HL-60/S4 treated with retinoic acid at 250 ng/mL for 4 days and 3 days (cell line): ENCODE data around the gene TACC2.
"Not testable (repeated sequence)": the region's sequence is repeated elsewhere in the genome, so short reads cannot be mapped to it uniquely, and the experiment has no call there.

ENCODE experiments used
- in situ Hi-C: fragments of 300-500 bp; cut with MboI; formaldehyde crosslinking; loops from 2 replicates; pipeline ENCODE4 v1.7.0; 2022; ENCODE audit warnings: low sequenced_read_pairs

TACC2 gene

DNA sequence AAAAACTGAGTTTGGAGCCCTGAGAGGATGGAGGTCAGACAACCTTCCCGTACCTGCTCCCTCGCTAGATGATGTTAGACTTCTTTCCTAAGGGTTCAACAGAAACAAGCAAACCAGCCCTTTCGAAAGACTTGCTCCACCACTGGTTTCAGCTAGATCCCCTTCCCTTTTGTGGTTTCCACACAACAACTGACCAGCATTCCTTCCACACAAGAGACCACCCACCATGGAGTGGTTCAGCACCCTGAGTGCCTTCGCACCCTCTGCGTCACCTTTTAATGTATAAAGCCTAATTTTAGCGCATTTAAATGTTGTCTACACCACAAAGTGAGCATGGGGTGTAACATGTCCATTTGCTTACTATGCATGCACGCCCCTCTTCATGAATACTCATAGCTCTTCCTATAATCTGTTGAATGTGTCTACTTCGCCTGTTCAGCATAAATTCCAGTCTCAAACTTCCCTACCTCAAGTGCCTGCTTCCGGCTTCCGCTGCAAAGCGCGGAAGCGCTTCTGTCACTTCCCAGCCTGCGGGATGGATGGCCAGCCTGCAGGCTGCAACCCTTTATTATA lies 69.0 kb downstream of the TACC2 start:
- in situ Hi-C loops = no loop called here

DNA sequence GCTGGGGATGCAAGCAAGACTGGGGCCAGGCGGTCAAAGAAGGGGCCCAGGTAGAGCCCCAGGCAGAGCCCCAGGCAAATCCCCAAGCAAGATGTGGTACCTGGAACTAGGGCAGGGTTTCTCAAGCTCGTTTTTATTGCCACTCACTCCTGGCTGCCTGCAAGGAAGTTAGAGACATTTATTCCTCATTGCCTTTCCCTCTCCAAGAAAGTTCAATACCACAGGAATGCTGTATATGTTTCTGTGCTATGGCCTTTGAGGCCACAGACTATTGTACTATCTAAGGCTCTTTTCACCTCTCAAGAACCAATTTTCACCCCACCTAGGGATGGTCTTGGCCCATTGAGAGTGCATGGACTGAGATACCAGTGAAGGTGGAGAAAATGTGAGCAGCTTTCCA lies 71.3 kb downstream of the TACC2 start:
- in situ Hi-C loops = no loop called here

DNA sequence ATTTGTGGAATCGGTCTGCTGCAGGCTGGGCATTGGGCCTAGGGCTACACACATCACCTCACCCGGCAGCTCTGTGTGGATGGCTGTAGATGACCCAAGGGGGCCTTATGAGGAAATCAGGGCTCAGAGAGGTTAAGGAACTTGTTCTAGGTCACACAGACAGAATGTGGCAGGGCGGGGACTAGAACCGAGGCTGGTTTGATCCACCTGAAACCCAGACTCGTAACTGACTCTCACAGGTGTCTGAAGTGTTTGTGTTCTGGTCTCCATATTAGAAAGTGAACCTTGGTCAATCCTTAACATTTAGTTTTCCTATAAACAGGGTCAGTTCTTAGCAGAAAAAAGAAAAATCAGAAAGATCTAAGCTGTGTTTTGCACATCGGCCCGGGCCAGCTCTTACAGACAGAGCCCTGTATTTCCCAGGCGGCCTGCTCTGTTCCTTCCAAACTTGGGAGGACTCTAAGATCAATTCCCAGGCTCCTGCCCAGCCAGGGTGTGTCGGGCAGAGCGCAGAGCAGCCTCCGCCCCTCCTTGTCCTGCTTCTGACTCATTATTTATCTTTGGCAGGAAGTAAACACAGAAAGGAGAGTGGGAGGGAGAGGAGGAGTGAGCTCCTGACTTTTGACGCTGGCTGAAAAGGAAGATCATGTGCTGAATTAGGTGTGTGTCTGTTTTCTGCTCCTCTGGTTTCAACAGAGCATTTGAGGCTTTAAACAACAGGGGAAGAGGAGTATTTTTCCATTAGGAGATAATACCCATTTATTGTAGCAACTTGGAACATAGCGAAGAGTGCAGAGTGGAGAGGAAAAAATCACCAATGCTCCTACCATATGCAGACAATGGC lies 74.1 kb downstream of the TACC2 start:
- in situ Hi-C loops = no loop called here

DNA sequence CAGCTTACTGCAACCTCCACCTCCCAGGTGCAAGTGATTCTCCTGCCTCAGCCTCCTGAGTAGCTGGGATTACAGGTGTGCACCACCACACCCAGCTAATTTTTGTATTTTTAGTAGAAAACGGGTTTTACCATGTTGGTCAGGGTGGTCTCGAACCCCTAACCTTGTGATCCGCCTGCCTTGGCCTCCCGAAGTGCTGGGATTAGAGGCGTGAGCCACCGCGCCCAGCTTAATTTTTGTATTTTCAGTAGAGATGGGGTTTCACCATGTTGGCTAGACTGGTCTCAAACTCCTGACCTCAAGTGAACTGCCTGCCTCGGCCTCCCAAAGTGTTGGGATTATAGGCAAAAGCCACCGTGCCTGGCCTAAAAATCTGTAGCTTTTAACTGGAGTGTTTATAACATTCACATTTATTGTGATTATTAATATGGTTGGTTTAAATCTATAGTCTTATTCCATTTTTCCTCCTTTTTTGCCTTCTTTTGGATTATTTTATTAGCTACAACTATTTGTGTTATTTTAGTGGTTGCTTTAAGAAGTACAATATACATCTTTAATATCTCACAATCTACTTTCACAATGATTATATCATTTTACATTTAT lies 77.5 kb downstream of the TACC2 start:
- in situ Hi-C loops = not testable (repeated sequence)

DNA sequence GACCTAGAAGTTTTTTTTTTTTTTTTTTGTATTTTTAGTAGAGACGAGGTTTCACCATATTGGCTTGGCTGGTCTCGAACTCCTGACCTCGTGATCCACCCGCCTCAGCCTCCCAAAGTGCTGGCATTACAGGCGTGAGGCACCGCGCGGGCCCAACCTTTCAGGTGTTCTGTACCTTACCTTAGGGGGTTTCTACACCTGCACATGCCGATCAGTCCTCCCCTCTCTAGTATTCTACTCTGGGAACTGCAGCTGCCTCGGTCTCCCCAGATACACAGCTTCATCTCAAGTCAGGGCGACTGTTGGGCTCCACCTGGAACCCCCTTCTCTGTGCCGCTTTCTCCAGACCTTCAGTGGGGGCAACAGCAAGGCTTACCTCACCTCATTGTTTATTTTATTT lies 79.9 kb downstream of the TACC2 start:
- in situ Hi-C loops = no loop called here

DNA sequence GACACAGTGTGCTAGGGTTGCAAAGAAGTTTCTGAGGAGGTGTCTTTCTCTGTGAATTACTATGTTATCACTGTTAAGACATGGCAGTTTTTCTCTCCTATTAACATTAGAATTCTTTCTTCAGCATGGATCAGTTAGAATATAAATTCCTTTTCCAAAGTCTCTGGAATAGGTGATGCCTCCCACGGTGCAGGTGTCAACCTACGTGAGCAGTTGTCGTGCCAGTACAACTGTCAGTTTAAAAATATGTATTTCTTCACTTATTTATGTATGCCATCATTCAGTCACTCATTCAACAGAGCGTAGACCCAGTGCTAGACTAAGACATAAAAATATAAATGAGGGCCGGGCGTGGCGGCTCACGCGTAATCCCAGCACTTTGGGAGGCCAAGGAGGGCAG lies 83.5 kb downstream of the TACC2 start:
- in situ Hi-C loops = no loop called here

DNA sequence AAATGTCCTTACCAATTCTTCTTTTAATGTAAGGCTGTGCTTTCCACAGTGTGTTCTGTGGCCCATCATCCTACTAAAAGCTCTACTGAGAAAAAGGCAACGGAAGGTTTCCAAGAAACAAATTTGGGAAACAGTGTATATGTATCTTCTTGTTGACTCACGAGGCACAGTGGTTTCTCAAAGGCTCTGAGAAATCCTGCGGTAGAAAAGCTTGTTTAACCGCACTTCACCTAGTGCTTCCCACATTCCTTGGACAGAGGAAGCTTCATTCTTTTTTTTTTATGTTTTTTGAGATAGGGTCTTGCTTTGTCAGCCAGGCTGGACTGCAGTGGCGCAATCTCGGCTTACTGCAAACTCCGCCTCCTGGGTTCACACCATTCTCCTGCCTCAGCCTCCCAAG lies 84.5 kb downstream of the TACC2 start:
- in situ Hi-C loops = no loop called here

DNA sequence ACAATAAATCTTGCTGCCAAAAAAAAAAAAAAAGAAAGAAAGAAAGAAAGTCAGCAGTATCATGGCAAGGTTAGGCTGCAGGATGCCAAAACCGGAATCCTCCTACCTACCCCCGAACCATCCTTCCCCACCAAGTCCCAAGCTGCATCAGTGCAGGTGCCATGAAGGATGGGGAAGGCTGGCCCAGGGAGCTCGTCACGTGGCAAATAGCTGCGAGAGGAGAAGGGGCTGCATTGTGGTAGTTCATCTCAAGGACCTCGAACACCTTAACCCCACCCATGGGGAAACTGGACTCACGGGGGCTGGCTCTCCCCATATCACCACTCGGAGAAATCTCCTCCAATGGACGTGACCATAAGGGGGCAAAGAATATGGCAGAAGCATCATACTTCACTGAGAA lies 86.2 kb downstream of the TACC2 start:
- in situ Hi-C loops = no loop called here

DNA sequence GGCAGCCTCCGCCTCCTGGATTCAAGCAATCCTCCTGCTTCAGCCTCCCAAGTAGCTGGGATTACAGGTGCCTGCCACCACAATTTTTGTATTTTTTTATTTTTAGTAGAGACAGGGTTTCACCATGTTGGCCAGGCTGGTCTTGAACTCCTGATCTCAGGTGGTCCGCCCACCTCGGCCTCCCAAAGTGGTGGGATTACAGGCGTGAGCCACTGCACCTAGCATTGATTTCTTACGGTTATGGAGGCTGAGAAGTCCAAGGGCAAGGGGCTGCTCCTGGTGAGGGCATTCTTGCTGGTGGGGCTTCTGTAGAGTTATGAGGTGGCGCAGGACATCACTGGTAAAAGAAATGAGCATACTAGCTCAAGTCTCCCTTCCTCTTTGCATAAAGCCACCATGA lies 86.9 kb downstream of the TACC2 start:
- in situ Hi-C loops = not testable (repeated sequence)

DNA sequence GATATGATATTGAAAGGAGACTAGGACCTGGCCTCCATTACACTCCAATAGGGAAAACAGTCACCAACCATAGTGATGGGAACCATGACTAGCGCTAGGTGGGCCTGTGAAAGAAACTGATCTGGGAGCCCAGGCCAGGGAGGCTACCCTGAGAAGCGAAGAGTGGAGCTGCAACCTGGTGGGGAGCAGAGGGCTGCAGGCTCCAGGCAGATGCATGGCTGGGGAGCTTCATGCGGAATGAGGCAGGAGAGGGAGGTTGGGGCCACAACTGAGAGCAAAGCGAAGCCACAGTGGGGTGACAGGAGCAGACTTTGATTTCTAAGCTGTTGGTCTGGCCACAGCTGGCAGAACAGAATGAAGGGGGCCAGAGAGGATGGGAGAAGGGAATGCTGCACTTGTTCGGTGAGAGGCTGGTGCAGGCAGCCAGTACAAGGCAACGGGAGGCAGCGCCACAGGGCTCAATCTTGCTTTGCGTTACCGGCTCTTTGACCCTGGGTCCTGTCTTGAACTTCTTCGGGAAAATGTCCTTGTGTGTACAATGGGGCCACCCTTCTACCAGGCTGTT lies 88.4 kb downstream of the TACC2 start:
- in situ Hi-C loops = no loop called here

DNA sequence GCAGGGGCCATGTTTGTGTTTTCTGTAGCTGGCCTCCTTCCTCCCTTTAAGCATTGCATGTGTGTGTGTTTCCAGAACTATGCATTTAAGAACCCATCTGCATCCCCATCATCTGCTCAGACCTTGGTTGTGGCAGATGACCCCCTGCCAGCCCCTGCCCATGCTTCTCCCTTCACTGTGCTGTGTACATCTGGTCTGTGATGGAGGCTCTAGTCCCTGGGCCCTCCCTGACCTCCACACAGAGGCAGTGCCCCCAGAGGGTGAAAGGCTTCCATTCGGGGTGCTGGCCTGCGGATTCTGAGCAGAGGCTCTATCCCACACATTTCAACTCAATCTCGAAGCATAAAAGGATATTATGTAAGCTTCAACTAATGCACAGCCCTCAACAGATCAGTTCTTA lies 89.4 kb downstream of the TACC2 start:
- in situ Hi-C loops = no loop called here

DNA sequence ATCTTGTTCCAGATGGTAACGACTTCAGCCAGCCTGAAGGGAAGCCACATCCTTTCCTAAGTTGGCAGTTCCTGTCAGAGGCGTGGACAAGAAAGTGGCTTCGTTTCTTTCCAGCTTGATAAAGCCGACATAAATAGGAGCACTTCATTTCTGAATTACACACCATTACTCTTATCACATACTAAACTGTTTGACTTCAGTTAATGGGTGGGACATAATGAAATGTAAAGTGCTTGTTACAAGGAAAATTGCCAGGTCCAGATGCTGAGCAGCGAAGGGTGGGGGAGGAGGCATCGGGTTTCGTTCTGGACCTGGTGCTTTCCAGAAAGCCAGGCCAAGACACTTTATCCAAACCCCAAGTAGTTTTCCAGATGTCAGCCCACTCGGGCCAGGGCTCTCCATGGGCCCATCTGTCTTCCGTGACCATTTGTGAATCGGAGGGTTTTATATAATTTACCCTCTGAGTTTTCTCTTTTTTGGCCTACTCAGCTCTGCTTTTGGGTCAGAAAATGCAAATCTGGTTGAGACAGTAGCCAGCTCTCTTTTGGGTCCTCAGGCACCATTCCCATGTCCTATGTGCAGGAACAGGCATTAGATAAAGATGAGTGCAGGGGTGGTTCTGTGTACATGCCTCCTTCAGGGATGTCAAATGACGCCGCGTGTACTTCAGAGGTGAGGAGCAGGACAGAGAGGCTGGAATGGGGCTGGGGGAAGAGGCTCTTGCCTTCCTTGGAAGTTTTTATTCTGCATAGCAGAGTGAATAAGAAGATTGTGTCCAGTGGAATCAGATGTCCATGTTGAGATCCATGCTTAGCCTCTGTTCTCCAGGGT lies 90.2 kb downstream of the TACC2 start:
- in situ Hi-C loops = no loop called here

DNA sequence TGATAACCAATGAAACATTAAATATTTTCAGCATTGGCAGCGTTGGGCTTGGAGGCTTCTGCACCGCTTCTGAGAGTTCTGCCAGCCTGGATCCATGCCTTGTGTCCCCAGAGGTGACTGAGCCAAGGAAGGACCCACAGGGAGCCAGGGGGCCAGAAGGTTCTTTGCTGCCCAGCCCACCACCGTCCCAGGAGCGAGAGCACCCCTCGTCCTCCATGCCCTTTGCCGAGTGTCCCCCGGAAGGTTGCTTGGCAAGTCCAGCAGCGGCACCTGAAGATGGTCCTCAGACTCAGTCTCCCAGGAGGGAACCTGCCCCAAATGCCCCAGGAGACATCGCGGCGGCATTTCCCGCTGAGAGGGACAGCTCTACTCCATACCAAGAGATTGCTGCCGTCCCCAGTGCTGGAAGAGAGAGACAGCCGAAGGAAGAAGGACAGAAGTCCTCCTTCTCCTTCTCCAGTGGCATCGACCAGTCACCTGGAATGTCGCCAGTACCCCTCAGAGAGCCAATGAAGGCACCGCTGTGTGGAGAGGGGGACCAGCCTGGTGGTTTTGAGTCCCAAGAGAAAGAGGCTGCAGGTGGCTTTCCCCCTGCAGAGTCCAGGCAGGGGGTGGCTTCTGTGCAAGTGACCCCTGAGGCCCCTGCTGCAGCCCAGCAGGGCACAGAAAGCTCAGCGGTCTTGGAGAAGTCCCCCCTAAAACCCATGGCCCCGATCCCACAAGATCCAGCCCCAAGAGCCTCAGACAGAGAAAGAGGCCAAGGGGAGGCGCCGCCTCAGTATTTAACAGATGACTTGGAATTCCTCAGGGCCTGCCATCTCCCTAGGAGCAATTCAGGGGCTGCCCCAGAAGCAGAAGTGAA lies 93.9 kb downstream of the TACC2 start:
- in situ Hi-C loops = no loop called here

DNA sequence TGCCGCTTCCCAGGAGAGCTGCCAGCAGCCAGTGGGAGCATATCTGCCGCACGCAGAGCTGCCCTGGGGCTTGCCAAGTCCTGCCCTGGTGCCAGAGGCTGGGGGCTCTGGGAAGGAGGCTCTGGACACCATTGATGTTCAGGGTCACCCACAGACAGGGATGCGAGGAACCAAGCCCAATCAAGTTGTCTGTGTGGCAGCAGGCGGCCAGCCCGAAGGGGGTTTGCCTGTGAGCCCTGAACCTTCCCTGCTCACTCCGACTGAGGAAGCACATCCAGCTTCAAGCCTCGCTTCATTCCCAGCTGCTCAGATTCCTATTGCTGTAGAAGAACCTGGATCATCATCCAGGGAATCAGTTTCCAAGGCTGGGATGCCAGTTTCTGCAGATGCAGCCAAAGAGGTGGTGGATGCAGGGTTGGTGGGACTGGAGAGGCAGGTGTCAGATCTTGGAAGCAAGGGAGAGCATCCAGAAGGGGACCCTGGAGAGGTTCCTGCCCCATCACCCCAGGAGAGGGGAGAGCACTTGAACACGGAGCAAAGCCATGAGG lies 94.6 kb downstream of the TACC2 start:
- in situ Hi-C loops = no loop called here

DNA sequence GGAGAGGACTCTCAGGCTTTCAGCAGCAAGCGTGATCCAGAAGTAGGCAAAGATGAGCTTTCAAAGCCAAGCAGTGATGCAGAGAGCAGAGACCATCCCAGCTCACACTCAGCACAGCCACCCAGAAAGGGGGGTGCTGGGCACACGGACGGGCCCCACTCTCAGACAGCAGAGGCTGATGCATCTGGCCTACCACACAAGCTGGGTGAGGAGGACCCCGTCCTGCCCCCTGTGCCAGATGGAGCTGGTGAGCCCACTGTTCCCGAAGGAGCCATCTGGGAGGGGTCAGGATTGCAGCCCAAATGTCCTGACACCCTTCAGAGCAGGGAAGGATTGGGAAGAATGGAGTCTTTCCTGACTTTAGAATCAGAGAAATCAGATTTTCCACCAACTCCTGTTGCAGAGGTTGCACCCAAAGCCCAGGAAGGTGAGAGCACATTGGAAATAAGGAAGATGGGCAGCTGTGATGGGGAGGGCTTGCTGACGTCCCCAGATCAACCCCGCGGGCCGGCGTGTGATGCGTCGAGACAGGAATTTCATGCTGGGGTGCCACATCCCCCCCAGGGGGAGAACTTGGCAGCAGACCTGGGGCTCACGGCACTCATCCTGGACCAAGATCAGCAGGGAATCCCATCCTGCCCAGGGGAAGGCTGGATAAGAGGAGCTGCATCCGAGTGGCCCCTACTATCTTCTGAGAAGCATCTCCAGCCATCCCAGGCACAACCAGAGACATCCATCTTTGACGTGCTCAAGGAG lies 95.5 kb downstream of the TACC2 start:
- in situ Hi-C loops = no loop called here

DNA sequence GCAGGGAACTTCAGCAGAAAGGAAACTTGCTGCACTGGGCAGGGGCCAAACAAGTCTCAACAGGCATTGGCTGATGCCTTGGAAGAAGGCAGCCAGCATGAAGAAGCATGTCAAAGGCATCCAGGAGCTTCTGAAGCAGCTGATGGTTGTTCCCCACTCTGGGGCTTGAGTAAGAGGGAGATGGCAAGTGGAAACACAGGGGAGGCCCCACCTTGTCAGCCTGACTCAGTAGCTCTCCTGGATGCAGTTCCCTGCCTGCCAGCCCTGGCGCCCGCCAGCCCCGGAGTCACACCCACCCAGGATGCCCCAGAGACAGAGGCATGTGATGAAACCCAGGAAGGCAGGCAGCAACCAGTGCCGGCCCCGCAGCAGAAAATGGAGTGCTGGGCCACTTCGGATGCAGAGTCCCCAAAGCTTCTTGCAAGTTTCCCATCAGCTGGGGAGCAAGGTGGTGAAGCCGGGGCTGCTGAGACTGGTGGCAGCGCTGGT lies 96.5 kb downstream of the TACC2 start:
- in situ Hi-C loops = no loop called here

DNA sequence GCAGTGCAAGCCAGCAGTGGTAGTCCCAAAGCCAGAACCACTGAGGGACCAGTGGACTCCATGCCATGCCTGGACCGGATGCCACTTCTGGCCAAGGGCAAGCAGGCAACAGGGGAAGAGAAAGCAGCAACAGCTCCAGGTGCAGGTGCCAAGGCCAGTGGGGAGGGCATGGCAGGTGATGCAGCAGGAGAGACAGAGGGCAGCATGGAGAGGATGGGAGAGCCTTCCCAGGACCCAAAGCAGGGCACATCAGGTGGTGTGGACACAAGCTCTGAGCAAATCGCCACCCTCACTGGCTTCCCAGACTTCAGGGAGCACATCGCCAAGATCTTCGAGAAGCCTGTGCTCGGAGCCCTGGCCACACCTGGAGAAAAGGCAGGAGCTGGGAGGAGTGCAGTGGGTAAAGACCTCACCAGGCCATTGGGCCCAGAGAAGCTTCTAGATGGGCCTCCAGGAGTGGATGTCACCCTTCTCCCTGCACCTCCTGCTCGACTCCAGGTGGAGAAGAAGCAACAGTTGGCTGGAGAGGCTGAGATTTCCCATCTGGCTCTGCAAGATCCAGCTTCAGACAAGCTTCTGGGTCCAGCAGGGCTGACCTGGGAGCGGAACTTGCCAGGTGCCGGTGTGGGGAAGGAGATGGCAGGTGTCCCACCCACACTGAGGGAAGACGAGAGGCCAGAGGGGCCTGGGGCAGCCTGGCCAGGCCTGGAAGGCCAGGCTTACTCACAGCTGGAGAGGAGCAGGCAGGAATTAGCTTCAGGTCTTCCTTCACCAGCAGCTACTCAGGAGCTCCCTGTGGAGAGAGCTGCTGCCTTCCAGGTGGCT lies 97.7 kb downstream of the TACC2 start:
- in situ Hi-C loops = no loop called here

DNA sequence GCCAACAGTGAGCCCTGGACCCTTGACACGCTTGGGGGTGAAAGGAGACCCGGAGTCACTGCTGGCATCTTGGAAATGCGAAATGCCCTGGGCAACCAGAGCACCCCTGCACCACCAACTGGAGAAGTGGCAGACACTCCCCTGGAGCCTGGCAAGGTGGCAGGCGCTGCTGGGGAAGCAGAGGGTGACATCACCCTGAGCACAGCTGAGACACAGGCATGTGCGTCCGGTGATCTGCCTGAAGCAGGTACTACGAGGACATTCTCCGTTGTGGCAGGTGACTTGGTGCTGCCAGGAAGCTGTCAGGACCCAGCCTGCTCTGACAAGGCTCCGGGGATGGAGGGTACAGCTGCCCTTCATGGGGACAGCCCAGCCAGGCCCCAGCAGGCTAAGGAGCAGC lies 98.5 kb downstream of the TACC2 start:
- in situ Hi-C loops = no loop called here
